GM21360 (cell line): ENCODE results near the gene LMF1.

Source experiments
- ATAC-seq: cut with Tn5 transposase; IDR thresholded peaks from one replicate; pipeline ENCODE4 v1.9.1; 2021; ENCODE audit warnings: mild to moderate bottlenecking, moderate library complexity; ENCODE audit not compliant: unreplicated experiment

Gene LMF1

GRCh38 chr16:986411-986810 is 15.6 kb upstream of the LMF1 start:
- ATAC-seq: no peak

- no peak for ATAC-seq
These were observed 15.0 kb upstream of the LMF1 start for GRCh38 chr16:985646-986400.

GRCh38 chr16:984736-985636 is 14.2 kb upstream of the LMF1 start:
- no peak for ATAC-seq

- ATAC-seq: no peak
These were observed 13.4 kb upstream of the LMF1 start for GRCh38 chr16:984121-984694.

GRCh38 chr16:983044-984030 is 12.6 kb upstream of the LMF1 start:
- ATAC-seq: no peak

- no peak for ATAC-seq
These were observed 11.6 kb upstream of the LMF1 start for GRCh38 chr16:982145-983043.

- ATAC-seq: no peak
These were observed 10.9 kb upstream of the LMF1 start, which contains the start of gene SOX8 for GRCh38 chr16:981695-982144. Gene SOX8, plus strand, starts transcription at chr16:981770. Its CDS starts 153 bp downstream, at chr16:981923.

- ATAC-seq: no peak
These were observed 9.7 kb upstream of the LMF1 start for GRCh38 chr16:980595-980854.

- ATAC-seq: no peak
These were observed 9.2 kb upstream of the LMF1 start for GRCh38 chr16:979859-980594.

GRCh38 chr16:979147-979546 is 8.4 kb upstream of the LMF1 start:
- ATAC-seq: no peak

- ATAC-seq: no peak
These were observed 7.6 kb upstream of the LMF1 start for GRCh38 chr16:978403-978802.

GRCh38 chr16:977896-978295 is 7.1 kb upstream of the LMF1 start:
- no peak for ATAC-seq

GRCh38 chr16:977081-977701 is 6.4 kb upstream of the LMF1 start:
- no peak for ATAC-seq

GRCh38 chr16:976389-976931 is 5.7 kb upstream of the LMF1 start:
- ATAC-seq: no peak

- no peak for ATAC-seq
These were observed 4.5 kb upstream of the LMF1 start for GRCh38 chr16:975291-975690.

GRCh38 chr16:974611-975261 is 4.0 kb upstream of the LMF1 start:
- ATAC-seq: no peak

- ATAC-seq: no peak
These were observed 3.3 kb upstream of the LMF1 start for GRCh38 chr16:974001-974601.
